ELR (cell line): Measurements from ENCODE around the gene PDE8B.
A peak's percentile ranks its signal among the peaks of the same experiment; 100 is the strongest.

Experiments
- DNase-seq: peaks from one replicate; pipeline ENCODE4 v3.0.0-alpha.2; 2015; ENCODE audit warnings: low read depth

The PDE8B gene

DNA sequence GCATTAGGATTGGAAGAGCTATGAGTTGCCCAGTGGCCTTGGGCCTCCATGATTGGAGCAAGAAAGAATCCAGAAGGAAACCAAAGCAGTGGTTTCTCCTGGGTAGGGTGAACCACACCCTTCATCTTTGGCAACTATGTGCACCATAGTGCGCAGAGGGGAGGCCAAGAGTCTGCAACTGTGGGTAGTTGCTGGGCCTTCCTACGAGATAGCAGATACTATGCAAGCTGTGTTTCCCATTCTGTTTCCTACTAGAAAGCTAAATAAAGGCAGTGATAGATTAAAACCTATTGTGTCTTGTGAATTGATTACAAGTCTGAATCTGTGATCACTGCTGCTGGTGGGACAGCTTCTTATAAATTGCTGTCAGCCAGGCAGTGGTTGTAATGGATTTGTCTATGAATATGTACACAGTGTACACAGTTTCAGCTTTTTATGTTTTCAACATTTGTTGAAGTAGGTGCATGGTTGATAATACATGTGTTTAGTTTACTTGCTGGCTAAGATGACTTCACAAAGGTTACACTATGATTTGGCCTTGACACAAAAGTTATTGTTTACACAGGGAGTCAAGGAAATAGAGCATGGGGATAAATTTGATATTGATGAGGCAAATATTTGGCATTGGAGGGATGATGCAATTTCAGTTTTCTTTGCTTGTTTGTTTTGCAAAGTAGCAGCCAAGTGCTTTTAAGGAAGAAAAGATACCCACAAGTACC, 23.7 kb upstream of the PDE8B start:
- DNase-seq, result no peak

DNA sequence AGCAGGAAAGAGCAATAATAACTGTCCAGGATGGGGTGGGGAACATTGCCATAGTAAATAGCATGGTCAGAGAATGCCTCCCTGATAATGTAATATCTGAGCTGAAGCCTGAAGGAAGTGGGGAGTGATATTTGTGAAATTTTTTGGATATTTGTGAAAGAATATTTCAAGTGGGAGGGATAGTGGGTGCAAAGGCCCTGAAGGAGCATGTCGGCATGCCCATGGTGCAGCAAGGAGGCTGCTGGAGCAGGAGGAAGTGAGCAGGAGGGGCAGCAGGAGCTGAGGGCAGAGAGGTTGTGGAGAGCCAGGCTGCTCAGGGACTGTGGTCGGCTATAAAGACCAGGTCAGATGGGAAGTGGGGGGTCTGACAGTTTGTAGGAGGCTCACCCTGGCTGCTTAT, 21.1 kb upstream of the PDE8B start:
- DNase-seq, result no peak

DNA sequence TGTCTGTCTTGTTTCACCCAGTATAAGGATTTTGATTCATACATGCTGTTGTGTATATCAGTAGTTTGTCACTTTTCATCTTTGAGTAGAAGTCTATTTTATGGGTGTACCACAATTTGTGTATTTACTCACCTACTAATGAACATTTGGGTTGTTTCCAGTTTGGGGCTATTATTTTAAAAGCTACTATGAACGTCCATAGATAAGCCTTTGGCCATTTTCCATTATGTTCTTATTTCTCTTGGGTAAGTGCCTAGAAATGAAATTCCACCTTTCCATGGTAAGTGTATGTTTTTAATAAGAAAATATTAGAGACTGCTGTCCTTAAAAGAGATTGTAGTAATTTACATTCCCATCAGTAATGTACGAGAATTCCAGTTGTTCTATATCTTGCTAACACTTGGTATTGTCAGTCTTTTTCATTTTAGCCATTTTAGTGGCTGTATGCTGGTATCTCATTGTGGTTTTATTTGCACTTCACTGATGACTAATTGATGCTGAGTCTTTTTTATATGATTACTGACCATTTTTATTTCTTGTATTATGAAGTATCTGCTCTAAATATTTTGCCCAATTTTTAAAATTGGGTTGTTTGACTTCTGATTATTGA, 17.9 kb upstream of the PDE8B start:
- no peak for DNase-seq

DNA sequence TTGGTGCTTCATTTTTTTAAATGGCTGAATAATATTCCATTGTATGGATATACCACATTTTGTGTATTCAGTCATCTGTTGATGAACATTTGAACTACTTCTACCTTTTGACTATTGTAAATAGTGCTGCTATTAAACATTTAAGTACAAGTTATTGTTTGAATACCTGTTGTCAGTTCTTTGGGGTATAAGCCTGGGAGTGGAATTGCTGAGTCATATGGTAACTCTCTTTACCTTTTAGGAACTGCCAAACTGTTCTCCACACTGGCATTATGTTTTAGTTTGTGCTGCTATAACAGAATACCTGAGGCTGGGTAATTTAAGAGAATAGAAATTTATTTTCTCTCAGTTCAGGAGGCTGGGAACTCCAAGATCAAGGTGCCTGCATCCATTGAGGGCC, 15.7 kb upstream of the PDE8B start:
- no peak for DNase-seq

DNA sequence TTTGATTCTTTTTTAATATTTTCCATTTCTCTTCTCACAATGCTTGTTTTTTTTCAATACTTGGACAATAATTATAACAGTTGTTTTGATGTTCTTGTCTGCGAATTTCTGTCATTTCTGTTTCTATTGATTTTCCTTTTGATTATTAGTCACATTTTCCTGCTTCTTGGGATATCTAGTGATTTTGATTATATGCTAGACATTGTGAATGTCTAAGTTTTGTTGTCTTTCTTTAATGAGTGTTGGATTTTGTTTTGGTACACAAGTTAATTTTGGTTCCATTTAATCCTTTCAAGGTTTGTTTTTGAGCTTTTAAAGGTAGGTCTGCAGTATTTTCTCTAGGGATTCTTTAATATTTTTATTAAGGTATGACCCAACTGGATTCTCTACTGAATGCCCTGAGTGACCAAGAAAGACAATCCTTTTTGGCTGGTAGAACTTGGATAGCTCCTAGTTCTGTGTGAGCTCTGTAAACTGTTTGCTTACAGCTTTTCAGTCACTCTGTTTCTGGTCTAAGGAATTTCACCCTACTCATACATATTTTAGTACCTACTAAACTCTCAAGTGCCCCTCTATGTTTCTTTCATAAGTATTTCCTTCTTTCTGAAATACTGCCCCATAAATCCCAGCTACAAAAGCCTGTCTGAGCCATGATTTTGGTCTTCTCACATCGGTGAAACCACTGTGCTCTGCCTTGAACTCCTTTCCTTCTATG, 12.5 kb upstream of the PDE8B start:
- DNase-seq, result no peak

DNA sequence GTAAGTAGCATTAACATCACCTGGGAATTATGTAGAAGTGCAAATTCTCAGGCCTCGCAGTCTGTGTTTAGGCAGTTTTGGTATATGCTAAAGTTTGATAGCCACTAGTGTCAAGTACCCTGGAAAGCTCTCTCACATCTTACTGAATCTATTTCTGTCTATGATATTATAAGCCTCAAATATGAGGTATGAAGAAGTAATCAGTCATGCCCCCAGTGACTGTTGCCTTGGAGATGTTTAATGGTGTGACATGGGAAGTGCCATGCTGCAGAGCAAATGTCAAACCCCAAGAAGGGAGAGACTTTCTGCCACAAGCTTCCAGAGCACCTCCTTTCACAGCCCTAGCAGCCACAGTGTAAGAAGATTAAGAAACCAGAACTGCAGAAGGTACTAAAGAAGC, 9.8 kb upstream of the PDE8B start:
- no peak for DNase-seq

DNA sequence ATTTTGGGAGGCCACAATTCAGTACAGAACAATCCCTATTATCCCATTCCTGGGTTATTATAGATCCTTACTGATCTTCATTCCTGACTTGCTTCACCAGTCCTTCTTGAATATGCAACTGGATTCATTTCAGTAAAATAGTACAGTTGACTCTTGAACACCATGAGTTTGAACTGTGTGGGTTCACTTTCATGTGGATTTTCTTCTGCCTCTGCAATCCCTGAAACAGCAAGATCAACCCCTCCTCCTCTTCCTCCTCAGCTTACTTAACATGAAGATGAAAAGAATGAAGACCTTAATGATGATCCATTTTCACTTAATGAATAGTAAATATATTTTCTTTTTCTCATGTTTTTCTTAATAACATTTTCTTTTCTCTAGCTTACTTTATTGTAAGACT, 8.3 kb upstream of the PDE8B start:
- DNase-seq, result no peak

DNA sequence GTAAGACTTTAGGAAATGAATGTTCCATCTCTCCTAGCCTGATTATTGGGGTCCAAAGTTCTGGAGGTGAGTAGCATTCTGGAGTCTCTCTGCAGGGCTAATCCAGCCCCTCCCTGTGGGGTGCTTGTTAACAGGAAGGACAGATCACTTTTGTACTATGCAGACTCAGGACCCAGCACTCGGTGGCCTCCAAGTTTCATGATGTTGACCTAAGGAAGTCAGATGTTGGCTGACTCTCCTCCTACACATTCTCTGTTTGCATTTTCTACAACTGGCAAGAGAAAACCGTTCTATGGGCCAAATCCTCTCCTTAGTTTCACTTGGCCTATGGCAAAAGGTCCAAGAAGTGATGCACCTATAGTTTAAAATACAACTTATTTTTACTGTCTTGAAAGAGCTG, 5.5 kb upstream of the PDE8B start:
- DNase-seq, result no peak

DNA sequence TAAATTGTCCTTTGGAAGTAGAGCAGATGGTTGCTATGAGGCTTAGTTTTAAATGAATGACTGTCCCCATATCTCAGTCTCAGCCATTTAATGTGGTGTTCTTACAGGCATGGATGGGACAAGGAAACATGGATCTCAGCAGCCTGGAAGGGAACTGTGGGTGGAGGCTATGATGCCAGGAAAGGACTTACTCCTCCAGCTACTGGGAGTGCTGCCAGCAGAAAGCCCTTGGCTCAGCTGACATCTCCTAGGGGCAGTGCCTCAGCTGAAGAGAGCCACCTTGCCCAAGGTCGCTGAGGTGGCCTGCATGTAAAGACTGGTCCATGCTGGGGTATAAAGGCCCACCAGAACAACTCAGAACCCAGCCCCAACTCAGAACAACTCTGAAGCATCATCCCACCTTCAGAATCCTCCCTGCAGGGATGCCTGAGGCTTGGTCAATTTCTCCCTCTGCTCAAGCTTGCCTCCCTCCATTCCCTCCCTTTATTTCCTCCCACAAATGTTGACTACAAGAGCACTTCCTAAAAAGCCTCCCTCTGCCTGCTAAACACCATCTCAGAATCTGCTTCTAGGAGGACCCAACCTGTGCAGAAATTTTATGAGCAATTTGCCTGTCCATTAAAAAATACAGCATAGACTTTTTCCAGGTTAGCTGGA, 1.8 kb upstream of the PDE8B start:
- DNase-seq, result no peak

DNA sequence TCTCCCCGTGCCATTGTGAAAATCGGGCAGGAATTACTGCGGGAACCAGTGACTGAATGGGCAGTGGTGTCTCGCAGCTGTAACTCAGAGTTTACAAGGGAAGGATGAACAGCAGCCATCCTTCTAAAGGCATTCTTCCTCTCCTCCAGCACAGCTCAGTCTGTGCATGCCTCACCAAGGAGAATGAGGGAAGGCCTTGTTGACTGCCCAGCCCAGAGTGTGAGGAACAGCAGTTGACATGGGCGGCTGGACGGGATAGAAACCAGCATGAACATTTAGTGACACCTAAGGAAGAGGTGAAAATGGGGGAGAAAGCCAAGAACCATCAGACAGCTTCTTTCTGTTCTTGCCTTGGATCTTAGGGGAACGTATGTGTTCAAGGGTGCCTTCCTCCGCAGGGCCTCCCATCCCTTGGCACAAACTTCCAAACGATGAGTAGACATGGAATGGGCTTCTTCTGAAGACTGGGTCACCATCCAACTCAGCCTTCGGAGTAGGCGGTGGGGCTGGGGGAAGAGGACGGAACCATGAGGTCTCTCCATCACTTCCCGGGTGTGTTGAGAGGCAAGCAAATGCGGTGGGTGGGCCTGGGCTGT, 887 bp upstream of the PDE8B start:
- DNase-seq, result no peak

DNA sequence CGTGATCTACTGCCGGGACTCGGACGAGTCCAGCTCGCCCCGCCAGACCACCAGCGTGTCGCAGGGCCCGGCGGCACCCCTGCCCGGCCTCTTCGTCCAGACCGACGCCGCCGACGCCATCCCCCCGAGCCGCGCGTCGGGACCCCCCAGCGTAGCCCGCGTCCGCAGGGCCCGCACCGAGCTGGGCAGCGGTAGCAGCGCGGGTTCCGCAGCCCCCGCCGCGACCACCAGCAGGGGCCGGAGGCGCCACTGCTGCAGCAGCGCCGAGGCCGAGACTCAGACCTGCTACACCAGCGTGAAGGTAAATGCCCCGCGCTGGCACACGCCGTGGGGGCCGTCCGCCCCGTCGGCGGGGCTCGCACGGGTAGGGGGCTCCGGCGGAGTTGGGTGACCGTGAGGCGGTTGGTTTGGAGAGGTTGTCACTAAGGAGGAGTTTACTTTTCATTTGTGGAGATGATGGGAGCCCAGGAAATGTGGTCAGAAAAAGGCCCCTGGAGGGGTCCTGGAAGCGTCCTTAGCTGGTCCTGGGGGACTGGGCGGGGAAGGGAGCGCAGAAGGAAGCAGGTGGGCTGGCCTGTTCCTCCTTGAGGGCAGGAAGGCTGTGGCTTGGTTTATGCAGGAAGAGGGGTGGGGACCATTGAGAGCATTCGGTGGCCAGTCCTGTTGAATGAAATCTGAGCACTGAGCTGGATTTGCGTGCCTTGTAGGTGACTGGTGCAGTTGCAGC, 647 bp downstream of the PDE8B start:
- DNase-seq, result peak; percentile 8

DNA sequence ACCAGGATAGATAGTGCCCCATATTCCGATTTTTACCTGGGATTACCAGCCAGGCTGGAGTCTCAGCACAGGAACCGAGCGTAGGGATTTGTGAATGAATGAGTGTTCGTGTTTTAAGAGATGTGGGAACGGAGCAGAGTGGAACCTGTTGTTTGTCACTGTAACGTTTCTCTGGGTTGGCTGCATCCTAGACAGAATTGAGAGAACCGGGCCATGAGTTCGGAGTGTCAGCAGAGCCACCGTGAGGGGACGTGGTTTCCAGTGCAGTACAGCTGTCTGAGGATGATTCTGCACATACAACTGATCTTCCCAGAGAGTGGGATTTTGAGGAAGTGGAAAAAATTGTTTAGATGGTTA, 1.2 kb downstream of the PDE8B start:
- DNase-seq, result no peak

DNA sequence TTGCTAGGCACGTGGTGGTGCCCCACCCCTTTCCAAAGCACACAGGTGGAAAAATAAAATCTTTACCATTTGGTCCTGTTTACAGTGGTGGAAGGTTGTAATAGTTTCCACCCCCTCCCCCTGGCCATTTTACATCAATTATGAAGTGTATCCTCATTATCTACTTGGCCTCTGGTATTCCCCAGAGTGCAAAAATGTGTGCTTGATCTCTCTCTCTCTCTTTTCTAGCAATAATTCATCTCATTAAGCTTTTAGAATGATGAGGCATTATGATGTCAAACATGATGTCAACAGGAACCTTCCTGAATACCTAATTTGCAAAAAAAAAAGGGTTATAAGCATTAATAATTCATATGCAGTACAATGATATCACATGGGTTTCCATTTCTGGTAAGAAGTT, 3.1 kb downstream of the PDE8B start:
- DNase-seq, result no peak

DNA sequence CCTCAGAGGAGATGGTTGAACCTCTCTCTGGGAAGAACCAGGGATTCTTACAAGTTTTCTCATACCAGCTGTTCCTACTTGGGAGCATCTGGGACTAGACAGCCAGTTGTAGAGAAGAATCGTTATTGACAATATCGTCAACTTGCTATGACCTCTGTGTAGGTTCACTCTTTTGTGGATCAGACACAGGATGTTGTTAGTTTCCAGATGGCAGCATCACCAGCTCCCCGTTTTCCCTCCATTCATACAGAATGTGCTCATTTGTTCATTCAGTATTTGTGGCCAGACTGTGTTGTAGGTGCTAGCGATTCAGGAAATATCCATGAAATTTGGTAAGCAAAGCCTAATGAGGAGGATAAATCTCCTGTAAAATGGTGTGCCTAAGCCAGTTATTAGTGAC, 3.7 kb downstream of the PDE8B start:
- DNase-seq, result no peak

DNA sequence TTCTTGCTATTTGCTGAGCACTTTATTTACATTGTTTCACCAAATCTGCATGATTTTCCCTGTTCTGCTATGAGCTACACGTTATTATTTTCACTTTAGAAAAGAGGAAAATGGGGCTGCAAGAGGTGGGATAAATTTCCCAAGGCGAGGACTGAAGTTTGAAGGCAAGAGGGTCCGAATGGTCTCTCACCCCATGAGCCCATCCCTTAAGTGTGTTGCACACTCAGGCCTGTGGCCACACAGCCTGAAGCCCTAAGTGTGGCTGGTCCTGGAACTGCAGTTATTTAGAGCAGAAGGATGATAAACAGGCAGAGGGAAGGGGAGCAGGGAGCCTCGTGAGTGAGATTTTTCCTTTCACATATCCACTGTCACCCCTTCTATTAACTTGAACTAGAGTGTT, 7.8 kb downstream of the PDE8B start:
- peak; percentile 26 for DNase-seq

DNA sequence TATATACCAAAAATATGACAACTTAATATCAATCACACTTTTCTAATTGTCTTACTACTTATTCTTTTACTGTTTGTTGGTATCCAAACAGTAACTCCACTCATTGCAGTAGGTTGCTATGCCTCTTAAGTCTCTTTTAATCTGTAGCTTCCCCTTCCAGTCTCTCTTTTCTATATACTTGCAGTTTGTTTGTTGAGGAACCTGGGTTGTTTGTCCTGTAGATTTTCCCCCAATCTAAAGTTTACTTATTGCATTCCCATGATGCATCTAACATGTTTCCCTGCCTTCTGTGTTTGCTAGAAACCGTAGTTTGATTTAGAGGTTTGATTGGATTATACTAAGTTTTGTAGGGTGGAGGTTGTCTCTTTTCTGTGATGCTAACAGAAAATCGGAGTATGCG, 10.6 kb downstream of the PDE8B start:
- DNase-seq, result no peak

DNA sequence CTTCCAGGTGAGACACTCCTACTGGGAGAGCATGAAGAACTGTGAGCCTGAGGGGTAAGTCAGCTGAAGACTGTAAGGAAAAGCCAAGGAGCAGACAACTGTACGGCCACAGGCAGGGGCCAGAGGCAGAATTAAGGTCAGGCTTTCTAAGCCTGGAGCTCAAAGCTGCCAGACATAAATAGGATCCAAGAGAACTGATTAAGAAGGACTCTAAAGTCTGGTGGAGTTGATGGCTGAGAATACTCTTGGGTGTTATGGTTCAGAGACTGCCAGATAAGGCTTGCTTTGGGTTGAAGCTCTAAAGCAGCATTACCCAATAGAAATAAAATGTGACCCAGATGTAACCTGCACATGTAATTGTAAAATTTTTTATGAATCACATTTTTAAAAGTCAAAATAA, 12.2 kb downstream of the PDE8B start:
- no peak for DNase-seq

DNA sequence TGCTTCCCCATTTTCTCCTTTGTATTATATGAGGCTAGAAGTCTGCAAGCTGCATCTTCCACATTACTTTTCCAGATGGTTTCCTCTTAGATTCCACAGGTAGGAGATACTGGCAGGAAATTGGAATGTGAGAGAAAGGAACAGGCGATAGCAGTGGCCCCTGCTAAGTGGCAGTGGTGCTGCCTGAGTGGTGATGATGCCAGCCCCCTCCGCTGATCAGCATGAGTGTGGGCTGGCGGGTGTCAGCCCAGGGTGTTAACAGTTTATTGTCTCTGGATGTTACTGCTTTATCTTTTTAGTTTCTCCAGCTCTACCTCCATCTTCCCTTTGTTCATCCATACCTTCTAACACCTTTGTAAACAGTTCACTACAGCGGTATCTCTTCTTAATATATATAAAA, 13.2 kb downstream of the PDE8B start:
- no peak for DNase-seq

DNA sequence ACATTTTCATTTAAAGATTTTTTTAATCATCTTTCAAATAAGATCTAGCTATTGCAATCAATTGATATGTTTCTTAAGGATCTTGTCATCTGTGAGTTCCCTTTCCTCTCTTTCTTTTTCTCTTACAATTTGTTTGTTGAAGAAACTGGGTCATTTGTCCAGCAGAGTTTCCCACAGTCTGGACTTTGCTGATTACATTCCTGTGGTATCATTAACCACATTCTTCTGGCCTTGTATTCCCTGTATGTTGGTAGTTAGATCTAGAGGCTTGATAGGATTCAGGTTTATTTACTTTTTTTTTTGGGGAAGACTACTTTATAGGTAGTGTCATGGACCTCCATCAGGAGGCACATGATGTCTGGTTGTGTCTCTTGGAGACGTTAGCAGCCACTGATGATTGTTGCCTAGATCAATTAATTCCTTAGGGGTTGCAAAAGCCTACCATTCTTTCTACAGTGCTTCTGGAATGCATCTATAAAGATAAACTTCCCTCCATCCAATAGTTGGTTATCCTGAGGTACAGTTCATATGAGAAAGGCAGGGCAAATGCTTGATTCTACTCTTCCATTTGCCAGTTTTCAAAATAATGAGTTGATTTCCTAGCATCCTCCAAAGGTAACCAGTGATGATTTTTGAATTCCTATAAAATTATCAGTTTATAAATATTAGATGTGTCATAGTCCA, 14.3 kb downstream of the PDE8B start:
- peak; percentile 51 for DNase-seq

DNA sequence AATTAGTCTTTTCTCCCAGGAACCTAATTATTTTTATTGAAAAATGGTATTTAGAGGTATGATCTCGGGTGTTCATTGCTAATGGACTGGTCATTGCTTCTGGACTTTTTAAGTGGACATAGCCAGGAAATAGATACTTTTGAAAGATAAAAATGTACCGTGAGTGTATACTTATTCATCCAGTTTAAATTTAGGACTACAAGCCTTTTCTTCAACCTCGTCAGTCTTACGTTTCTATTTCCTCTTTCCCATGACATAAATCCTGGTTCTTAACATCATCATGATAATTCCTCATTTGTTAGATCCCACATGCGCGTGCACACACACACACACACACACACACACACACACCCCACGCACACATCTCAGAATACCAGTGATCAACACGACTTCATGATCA, 15.1 kb downstream of the PDE8B start:
- no peak for DNase-seq

DNA sequence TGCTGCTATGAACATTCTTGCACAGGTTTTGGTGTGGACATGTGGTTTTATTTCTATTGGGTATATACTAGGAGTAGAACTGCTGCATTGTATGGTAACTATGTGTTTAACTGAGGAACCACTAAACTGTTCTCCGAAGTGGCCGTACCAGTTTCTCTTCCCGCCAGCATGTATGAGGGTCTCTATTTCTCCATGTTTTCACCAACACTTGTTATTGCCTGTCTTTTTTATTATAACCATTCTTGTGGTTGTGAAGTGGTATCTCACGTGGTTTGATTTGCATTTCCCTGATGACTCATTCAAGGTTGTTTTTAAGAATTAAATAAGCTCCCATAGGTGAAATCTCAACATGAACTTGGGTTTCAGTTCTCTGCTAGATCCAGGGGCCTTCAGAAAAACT, 19.4 kb downstream of the PDE8B start:
- no peak for DNase-seq
